ENCODE results near the gene PPT1.
"Not testable (repeated sequence)": the region's sequence is repeated elsewhere in the genome, so short reads cannot be mapped to it uniquely, and the experiment has no call there.

The PPT1 gene

GRCh38 chr1:40039245-40039756, 57.8 kb downstream of the PPT1 start:
- H3K27ac ChIP-seq = peak overlapping the region; percentile 94
- TF ChIP-seq ZFX (IDR thresholded peaks at IDR 0.05; ENCODE audit: borderline replicate concordance) (no peak), CTCF (IDR thresholded peaks at IDR 0.05) (peak; percentile 34)

- H3K27ac ChIP-seq = peak overlapping the region; percentile 94
- TF ChIP-seq CTCF (IDR thresholded peaks at IDR 0.05) (no peak), ZFX (IDR thresholded peaks at IDR 0.05; ENCODE audit: borderline replicate concordance) (no peak)
These were observed 58.4 kb downstream of the PPT1 start for GRCh38 chr1:40038697-40039096.

GRCh38 chr1:40037254-40037653, 59.8 kb downstream of the PPT1 start:
- H3K27ac ChIP-seq = not testable (repeated sequence)

GRCh38 chr1:40036574-40036973, 60.5 kb downstream of the PPT1 start:
- TF ChIP-seq CTCF (IDR thresholded peaks at IDR 0.05) (no peak), ZFX (IDR thresholded peaks at IDR 0.05; ENCODE audit: borderline replicate concordance) (no peak)
- no peak overlapping the region for H3K27ac ChIP-seq

GRCh38 chr1:40034869-40035268, 62.2 kb downstream of the PPT1 start:
- no peak overlapping the region for H3K27ac ChIP-seq
- no peak for TF ChIP-seq CTCF (IDR thresholded peaks at IDR 0.05)
- TF ChIP-seq ZFX (IDR thresholded peaks at IDR 0.05; ENCODE audit: borderline replicate concordance) = no peak

- H3K27ac ChIP-seq = no peak overlapping the region
- TF ChIP-seq ZFX (IDR thresholded peaks at IDR 0.05; ENCODE audit: borderline replicate concordance) = no peak
- TF ChIP-seq CTCF (IDR thresholded peaks at IDR 0.05) = peak; percentile 92
These were observed 64.7 kb downstream of the PPT1 start for GRCh38 chr1:40032240-40032891.

- no peak overlapping the region for H3K27ac ChIP-seq
- no peak for TF ChIP-seq ZFX (IDR thresholded peaks at IDR 0.05; ENCODE audit: borderline replicate concordance)
These were observed 66.4 kb downstream of the PPT1 start for GRCh38 chr1:40030528-40031135.

- no peak for TF ChIP-seq ZFX (IDR thresholded peaks at IDR 0.05; ENCODE audit: borderline replicate concordance)
- no peak for TF ChIP-seq CTCF (IDR thresholded peaks at IDR 0.05)
- no peak overlapping the region for H3K27ac ChIP-seq
These were observed 67.4 kb downstream of the PPT1 start for GRCh38 chr1:40029608-40030007.

All from 22Rv1 (cell line).